NCI-H128 (cell line): Measurements from ENCODE around the gene AP1B1.
"Not testable (repeated sequence)": the region's sequence is repeated elsewhere in the genome, so short reads cannot be mapped to it uniquely, and the experiment has no call there.

ENCODE experiments used
- DNase-seq: peaks from one replicate; lab custom pipeline; 2025; ENCODE audit not compliant: unreplicated experiment; lab: John Stamatoyannopoulos, UW

The AP1B1 gene

DNA sequence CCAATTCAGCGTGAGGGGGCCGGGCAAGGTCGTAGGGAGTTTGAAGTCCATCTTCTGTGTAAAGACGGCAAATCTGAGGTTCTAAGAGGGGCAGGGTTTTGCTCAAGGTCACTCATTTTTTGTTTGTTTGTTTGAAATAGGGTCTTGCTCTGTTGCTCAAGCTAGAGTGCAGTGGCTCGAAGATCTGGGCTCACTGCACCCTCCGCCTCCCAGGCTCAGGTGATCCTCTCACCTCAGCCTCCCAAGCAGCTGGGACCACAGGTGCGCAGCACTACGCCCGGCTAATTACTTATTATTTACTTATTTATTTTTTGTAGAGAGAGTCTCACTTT is 355 bp upstream of the AP1B1 start:
- no peak for DNase-seq

DNA sequence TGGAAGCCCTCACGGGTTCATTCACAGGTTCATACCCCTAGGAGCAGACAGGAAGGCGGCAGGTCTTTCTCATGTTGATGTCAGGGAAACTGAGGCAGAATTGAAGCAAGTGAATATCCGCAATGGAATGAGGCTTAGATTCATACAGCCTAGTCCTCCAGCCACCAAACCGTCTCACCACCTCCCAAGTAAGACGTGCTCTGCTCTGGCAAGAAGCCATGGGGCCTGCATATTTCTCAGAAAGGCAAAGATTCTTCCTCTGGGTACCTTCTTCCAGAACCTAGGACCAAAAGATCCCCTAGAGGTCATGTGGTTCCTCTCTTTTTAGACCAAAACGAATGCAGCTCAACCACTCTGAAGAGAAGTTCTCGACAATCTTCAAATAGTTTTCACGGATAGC is 1.7 kb downstream of the AP1B1 start:
- no peak for DNase-seq

DNA sequence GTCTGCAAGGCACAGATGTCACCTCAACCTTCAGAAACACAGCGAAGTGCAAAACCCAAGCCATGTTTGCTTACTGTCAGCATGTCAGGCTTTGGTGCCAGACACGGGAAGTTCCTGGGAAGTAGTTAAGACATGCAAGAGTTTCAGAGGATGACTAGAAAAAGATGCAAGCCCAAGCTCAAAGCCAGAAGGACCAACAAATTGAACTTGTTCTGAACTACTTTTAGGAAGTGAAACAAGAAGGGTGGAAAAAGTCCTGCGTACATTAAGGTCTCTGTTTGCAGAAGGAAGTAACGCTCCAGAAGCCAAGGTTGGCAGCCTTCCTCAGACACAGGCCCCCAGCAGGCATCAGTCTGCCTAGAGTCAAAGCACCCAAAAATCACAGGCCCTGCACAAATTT is 2.6 kb downstream of the AP1B1 start:
- no peak for DNase-seq

DNA sequence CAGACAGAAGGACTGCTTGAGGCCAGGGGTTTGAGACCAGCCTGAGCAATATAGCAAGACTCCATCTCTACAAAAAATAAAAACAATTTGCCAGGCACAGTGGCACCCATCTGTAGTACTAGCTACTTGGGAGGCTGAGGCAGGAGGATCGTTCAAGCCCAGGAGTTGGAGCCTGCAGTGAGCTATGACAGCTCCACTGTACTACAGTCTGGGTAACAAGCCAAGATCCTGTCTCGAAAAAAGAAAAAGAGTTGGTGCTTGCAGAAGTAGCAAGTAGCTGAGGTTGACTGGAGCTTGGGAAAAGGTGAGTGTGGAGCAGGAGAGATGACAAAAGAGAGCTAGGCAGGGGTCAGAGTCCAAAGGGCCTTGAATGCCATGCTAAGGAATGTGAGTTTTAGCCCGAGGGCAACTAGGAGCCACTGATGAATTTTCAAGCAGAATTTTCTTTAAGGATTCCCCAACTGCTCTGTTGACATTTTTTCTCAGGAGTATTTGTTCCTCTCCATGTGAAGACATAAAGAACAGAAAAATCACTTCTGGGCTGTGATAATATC is 3.1 kb downstream of the AP1B1 start:
- DNase-seq = no peak

DNA sequence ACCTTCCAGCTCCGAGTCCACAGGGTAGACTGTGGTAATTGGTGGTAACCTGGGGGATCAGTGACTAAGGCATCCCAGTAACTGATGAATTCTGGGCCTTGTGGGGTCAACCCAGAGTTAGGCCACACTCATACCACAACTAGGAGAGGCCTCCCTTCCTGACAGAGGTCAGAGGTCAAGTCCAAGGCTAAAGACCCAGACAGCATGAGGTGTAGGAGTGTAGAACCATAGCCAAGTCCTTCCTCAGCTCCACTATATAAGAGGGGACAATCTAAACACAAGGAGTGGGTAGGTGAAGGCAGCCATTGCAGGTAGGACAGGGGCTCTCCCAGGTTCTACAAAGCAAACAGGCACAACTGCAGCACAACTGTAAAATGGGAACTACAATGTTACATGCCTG is 4.6 kb downstream of the AP1B1 start:
- DNase-seq = no peak

DNA sequence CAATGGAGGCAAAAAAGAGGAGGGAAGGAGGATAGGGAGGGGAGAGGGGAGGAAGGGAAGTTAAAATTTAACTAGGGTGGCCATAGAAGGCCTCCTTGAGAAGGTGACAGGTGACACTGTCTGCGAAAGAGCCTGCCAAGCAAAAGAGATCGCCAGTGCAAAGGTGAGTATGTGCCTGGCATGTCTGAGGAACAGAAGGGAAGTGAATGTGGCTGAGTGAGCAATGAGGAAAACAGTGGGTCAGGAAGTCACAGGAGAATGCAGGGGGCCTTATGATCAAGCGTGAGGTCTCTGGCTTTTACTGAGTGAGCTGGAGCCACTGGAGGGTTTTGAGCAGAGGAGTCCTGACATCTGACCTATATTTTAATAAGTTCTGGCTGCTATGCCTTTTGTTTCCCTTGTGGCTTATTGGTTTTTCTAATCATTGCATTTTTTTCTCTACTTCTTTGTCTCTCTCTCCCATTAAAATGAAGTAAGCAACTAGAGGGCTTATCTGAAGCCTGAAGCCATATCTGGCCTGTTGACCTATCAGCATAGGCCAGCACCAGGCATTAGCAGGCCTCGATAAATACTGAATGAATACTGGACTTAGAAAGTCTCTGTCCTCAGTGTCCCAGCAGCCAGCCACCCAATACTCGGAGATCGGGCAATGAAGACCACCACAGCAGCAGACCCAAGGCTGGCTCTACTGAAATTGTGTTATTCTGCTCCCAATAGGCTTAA is 5.6 kb downstream of the AP1B1 start:
- no peak for DNase-seq

DNA sequence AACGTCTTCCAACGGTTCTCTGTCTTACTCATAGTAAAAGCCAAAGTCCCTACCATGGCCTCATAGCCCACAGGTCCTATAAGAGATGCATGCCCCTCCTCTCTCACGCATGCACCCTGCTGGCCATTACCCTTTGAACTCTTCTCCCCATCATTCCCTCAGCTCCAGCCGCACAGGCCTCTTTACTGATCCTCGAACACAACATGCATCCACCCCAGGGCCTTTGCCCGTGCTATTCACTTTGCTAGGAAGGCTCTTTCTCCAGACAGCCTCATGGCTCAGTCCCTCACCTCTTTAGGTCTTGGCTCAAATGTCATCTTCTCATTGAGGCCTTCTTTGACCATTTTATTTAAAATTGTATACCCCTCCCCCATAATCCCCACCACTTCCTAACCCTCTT is 7.5 kb downstream of the AP1B1 start:
- DNase-seq = no peak

DNA sequence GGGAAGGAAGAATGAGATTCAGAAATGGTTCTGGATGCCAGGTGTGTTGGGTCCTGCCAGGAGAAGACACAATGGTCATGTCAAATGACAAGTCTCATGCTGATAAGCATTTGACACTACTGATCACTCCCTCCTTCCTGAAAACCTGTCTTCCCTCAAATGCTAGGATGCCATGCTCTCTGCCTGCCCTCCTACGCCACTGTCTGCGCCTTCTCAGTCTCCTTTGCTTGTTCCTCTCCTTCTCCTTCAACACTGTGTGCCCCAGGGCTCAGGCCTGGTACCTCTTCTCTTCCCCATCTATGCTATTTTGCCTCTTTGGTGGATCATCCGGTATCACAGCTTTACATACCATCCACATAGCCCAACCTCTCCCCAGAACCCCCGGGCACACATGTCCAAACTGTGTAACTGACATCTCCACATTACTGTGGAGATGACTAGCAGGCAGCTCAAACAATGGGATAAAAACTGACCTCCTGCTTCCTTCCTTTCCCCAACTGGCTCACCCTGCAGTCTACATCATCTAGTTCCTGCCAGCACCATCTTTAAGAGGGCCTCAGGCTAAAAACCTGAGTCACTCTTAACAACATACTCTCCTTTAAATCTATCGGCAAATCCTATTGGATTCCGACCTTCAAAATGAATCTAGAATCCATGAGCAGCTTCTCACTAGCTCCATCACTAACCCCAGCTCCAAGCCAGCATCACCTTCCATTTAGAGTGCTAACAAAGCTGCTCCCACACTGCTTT is 8.2 kb downstream of the AP1B1 start:
- DNase-seq = no peak

DNA sequence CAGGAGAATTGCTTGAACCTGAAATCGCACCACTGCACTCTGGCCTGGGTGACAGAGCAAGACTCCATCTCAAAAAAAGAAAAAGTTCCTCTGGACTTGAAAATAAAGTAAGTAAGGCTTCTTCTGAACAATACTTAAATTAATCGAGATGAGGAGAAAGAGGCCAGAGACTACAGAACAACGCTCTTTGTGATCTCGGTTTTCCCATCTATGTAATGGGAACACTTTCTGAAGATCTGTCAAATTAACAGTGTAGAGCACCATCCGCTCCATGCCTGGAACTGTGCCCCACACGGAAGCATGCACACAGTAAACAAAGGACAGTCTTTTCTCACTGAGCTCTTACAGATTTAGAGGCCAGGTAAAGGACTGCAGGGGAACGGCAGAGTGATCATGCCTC is 9.1 kb downstream of the AP1B1 start:
- DNase-seq = no peak

DNA sequence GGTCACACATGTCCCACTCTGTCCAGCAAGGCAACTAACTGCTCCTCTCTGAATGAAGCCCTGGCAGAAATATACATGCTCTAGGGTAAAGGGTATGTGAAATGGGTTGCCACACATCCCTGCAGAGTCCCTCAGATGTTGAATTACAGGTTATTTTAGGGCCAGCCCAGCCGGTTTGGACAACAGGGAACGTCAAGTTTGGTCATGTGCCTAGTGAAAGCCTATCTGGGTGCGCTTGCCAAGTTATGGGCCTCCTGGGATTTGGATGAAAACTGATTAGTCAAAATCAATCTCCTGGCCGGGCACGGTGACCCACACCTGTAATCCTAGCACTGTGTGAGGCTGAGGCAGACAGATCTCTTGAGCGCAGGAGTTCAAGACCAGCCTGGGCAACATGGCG is 10.4 kb downstream of the AP1B1 start:
- no peak for DNase-seq

DNA sequence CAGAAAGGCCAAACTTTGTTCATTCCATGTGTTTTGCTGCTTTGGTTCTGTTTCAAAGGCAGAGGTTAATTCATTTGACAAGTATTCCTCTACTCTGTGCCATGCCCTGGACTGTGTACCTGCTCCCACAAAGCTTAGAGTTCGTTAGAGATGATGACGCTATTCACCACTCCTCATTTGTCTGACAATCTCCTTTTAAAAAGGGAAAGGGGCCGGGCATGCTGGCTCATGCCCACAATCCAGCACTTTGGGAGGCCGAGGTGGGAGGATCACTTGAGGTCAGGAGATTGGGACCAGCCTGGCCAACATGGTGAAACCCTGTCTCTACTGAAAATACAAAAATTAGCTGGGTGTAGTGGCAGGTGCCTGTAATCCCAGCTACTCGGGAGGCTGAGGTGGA is 11.7 kb downstream of the AP1B1 start:
- not testable (repeated sequence) for DNase-seq

DNA sequence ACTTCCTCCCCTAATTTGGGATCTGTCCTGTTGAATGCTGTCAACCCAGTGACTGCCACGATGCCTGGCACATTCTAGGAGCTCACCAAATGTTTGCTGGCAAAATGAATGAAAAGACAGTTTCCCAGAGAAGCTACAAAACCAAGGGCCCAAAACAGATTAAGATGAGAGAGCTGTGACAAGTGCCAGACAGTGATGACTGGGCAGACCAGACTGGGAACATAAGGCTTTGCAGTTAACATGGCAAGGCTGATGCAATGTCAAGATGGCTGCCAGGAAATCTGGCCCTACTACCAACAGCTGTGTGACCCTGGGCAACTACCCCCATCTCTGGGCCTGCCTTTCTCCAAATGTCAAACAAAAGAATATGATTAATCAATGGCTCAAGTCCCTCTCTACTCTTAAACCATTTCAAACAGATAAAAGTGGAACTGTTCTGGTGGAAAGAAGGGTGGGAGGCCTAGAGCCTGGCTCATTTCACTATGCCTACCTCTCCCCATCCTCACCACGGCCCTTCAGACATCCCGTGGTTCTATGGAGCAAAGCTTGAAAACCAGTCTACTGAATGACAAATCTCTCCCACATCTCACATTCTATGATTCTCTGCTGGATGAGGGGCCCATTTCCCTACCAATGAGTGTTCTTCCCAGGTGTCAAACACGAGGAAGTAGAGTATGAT is 12.8 kb downstream of the AP1B1 start:
- DNase-seq = no peak

DNA sequence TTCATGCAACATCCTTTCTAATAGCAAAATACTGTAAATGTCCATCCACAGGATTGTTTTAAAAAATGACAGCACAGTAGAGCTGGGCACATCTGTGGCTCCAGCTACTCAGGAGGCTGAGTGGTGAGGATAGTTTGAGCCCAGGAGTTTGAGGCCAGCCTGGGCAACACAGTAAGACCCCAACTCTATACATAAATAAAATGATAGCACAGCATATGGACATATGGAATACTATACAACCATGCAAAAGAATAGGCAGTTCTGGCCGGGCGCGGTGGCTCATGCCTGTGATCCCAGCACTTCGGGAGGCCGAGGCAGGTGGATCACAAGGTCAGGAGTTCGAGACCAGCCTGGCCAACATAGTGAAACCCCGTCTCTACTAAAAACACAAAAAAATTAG is 13.6 kb downstream of the AP1B1 start:
- not testable (repeated sequence) for DNase-seq

DNA sequence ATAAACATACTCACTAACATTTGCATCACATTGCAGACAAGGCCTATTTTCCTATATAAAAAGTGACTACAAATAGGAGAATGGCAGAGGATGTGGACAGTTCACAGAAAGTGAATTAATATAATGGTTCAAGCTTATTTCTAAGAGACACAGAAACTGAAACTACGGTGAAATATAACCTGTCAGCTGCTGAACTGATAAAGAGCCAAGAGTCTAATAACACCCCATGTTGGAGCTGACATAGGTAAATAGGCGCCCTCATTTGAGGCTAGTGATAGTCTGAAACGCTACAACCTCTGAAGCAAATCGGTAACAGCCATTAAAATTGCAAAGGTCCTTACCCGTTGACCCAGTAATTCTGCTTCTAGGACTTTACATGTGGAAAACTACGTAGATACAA is 14.0 kb downstream of the AP1B1 start:
- DNase-seq = no peak

DNA sequence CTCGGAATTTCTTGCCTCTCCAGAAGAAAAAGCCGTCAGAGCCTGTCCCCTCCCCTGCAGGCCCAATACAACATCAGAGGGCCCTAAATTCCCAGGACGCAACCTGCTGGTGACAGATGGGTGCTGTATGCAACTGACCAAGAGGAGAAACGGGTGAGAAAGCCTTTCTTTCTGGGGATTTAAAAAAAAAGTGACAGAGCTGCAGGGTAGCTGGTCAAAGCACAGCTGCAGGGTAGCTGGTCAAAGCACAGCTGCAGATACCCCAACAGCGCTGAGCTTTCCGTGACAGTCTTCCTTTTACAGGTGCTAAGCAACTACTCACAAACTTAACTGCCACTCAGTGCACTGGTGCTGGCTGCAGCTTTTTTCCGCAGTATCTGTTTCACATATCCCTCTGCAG is 17.8 kb downstream of the AP1B1 start:
- no peak for DNase-seq

DNA sequence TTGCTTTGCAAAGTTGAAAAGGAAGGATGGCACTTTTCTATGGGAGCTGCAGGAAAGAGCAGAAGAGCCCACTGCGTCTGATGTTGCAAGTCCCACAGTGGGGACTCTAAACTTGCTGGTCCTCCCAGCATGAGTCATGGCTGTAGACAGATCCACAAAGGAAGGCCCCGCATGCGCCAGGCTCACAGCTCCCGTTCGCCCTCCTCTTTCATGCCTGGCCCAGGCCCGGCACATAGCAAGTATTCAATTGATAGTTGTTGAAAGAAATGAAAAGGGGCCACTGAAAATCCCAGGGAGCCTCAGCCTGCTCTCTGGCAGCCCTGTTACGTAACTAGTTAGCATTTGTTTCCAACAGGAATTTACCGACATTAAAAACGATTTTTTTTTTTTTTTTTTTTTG is 18.9 kb downstream of the AP1B1 start:
- no peak for DNase-seq

DNA sequence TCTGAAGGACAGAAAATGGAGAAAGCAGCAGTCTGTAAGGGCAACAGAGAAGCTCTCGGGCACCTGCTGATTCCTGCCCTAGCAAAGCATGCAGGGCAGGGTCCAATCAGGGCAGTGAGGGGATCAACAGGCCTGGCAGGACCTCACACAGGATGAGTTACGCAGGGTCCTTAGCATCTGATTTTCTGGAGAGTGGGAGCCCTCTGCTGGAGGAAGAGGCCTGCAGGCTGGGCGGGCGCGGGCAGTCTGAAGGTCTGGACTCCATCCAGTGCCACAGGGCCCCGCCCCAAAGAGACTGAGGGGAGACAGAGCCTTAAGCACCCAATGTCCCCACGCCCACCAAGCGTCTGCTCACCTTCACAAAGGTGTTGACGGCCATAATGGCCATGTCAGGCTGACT is 28.9 kb downstream of the AP1B1 start:
- DNase-seq = no peak

DNA sequence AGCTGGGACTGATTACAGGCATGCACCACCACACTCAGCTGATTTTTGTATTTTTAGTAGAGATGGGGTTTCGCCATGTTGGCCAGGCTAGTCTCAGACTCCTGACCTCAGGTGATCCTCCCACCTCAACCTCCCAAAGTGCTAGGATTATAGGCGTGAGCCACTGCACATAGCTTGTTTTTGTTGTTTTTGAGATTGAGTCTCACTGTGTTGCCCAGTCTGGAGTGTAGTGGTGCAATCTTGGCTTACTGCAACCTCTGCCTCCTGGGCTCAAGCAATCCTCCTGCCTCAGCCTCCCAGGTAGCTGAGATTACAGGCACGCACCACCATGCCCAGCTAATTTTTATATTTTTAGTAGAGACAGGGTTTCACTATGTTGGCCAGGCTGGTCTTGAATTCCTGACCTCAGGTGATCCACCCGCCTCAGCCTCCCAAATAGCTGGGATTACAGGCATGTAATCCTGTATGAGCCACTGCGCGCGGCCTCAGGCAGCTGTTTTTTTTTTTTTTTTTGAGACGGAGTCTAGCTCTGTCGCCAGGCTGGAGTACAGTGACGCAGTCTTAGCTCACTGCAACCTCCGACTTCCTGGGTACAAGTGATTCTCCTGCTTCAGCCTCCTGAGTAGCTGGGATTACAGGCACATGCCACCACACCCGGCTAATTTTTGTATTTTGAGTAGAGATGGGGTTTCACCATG is 31.0 kb downstream of the AP1B1 start:
- DNase-seq = not testable (repeated sequence)

DNA sequence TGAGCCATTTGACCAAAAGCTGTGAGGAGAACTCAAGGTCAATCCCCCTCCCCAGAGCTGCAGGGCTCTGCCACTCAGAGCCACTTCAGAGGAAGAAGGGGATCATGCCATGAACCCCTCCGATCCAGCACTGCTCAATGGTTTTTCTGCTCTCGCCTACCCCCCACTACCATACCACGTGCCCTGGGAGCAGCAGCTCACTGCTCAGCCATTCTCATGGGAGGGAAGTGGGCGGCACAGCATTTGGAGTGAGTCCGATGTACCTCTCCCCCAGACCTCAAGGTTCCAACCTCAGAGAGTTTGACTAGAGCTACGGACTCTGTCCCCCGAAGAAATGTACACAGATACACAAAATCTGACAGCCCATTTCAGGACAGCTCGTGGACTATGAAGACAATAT is 34.5 kb downstream of the AP1B1 start:
- no peak for DNase-seq

DNA sequence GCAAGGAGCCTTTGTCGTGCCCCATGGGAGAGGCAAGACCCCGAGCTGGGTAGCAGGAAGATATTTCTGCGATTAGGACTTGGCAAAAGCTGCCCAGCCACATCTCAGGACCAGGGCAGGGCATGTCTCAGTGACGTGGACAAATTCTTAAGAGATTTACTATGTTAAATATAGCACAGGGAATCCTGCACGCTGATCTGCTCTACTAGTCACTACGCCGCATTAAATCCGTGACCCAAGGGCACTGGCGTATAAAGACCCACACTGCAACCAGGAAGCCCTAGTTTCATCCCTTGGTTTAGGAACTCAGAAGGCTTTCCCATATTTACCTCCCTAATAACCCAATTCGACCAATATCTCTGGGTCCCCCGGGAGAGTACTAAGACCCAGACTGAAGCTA is 35.1 kb downstream of the AP1B1 start:
- DNase-seq = no peak

DNA sequence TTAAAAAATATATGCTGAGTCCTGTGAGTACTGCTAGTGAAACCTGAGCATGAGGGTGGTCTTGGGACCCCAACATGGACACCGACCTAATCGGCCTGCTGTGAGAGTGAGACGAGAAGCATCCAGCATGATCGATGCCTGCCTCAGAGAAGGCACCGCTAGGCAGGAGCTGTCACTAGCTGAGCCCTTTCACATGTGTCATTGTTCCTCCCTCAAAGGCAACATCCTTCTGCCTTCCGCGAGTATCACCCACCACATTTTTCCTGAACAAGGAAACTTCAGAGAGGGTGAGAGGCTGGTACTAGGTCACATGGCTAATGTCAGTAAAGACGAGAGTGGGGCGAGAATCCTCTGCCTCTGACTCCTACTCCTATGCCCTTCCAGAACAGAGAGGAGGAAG is 35.6 kb downstream of the AP1B1 start:
- DNase-seq = no peak

DNA sequence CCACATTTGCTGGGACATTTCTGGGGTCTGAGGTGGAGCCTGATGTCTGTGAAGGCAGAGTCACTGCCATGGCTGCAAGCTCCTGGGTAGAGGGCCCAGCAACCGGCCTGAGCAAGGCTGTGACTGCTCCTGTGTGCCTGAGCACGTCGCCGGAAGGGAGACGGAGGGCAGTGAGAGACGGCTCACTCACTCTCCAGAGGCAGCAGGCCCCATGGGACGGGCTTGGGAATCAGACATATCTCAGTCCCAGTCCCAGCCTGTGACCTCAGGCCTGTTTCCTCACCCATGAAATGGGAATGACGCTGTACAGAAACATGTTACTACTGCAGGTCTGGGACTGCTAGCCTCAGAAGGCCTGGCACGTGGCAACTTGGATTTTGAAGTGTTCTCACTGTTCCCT is 36.5 kb downstream of the AP1B1 start:
- DNase-seq = no peak
